Measurements from ENCODE around the gene LIN37. TPM values are rescaled to one million over a fixed set of nuclear protein-coding genes. Genes with fewer than 3 reads are reported as not detected.

LIN37 gene
- total and polyA plus RNA-seq, 2 of the 13 experiments (the other 11 are each of a cell fraction or from before 2014, with no cell fraction given), result 6.3 to 8.7 TPM

DNA sequence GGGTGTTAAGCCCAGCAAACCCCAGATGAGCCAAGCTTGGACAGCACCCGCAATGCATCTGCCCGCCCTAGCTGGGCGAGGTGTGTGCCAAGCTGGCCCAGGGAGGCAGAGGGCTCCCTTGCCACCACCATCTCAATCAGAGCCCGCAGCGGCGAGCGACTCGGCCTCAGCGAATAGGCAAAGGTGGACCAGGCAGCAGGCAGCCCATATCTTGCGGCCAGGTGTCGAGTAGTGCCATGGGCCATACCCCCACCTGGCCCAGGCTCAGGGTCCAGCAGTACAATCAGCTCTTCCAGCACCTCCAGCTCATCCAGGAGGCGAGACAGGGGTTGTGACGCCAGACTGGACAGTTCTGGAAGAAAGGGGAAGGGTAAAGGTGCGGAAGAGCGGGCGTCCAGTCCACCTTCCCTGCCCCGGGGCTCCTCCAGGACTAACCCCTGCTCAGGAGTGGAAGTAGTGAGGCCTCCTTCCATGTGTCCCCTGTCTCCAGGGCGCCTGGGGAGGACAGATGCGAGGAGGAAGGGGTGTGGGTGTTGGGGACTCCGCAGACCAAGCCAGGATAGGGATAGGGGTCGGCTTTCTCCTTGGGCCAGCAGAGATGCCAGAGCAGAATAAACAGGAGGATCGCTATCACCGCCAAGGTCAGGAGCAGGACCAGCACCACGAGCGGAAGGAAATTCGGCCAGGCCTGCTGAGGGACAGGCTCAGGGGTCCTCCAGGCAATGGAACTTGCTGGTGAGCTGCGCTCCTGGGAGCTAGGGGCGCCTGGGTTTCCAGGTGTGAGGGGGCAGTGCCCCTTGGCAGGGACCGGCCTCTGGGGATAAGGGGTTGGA is 8.9 kb upstream of the LIN37 start (continued):
- TF ChIP-seq, protein P1, sequence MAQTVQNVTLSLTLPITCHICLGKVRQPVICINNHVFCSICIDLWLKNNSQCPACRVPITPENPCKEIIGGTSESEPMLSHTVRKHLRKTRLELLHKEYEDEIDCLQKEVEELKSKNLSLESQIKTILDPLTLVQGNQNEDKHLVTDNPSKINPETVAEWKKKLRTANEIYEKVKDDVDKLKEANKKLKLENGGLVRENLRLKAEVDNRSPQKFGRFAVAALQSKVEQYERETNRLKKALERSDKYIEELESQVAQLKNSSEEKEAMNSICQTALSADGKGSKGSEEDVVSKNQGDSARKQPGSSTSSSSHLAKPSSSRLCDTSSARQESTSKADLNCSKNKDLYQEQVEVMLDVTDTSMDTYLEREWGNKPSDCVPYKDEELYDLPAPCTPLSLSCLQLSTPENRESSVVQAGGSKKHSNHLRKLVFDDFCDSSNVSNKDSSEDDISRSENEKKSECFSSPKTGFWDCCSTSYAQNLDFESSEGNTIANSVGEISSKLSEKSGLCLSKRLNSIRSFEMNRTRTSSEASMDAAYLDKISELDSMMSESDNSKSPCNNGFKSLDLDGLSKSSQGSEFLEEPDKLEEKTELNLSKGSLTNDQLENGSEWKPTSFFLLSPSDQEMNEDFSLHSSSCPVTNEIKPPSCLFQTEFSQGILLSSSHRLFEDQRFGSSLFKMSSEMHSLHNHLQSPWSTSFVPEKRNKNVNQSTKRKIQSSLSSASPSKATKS (CRISPR knock-in tag; IDR thresholded peaks at IDR 0.05), result no peak
- TF ChIP-seq FOXJ3 (CRISPR knock-in tag; IDR thresholded peaks at IDR 0.05; ENCODE audit: borderline replicate concordance) (no peak), HNF4G (IDR thresholded peaks at IDR 0.05; ENCODE audit: borderline replicate concordance, low read depth, low read length) (no peak), HNF4G (CRISPR knock-in tag; IDR thresholded peaks at IDR 0.05; ENCODE audit: borderline replicate concordance, low read depth) (no peak), ZNF17 (CRISPR knock-in tag; IDR thresholded peaks at IDR 0.05) (no peak), RBM22 (optimal IDR thresholded peaks at IDR 0.05; ENCODE audit: low read length) (peak; percentile 34), ARNT2 (CRISPR knock-in tag; IDR thresholded peaks at IDR 0.05; ENCODE audit: low read depth) (no peak), FOXA1 (IDR thresholded peaks at IDR 0.05) (no peak), FOXA1 (CRISPR knock-in tag; IDR thresholded peaks at IDR 0.05) (no peak), HNRNPL (IDR thresholded peaks at IDR 0.05; ENCODE audit: low read depth, low read length) (0 out of 2 replicates have a peak, but pooled peaks have one; percentile 46), SKI (IDR thresholded peaks at IDR 0.05; ENCODE audit: partially characterized antibody) (no peak), POLR2G (IDR thresholded peaks at IDR 0.05; ENCODE audit: low read depth, low read length) (peak; percentile 49)
- TF ChIP-seq, protein P2, sequence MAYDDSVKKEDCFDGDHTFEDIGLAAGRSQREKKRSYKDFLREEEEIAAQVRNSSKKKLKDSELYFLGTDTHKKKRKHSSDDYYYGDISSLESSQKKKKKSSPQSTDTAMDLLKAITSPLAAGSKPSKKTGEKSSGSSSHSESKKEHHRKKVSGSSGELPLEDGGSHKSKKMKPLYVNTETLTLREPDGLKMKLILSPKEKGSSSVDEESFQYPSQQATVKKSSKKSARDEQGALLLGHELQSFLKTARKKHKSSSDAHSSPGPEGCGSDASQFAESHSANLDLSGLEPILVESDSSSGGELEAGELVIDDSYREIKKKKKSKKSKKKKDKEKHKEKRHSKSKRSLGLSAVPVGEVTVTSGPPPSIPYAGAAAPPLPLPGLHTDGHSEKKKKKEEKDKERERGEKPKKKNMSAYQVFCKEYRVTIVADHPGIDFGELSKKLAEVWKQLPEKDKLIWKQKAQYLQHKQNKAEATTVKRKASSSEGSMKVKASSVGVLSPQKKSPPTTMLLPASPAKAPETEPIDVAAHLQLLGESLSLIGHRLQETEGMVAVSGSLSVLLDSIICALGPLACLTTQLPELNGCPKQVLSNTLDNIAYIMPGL (CRISPR knock-in tag; IDR thresholded peaks at IDR 0.05; ENCODE audit: borderline replicate concordance in 1 of 2, low read depth in 1 of 2), result no peak
- TF ChIP-seq, protein P3, sequence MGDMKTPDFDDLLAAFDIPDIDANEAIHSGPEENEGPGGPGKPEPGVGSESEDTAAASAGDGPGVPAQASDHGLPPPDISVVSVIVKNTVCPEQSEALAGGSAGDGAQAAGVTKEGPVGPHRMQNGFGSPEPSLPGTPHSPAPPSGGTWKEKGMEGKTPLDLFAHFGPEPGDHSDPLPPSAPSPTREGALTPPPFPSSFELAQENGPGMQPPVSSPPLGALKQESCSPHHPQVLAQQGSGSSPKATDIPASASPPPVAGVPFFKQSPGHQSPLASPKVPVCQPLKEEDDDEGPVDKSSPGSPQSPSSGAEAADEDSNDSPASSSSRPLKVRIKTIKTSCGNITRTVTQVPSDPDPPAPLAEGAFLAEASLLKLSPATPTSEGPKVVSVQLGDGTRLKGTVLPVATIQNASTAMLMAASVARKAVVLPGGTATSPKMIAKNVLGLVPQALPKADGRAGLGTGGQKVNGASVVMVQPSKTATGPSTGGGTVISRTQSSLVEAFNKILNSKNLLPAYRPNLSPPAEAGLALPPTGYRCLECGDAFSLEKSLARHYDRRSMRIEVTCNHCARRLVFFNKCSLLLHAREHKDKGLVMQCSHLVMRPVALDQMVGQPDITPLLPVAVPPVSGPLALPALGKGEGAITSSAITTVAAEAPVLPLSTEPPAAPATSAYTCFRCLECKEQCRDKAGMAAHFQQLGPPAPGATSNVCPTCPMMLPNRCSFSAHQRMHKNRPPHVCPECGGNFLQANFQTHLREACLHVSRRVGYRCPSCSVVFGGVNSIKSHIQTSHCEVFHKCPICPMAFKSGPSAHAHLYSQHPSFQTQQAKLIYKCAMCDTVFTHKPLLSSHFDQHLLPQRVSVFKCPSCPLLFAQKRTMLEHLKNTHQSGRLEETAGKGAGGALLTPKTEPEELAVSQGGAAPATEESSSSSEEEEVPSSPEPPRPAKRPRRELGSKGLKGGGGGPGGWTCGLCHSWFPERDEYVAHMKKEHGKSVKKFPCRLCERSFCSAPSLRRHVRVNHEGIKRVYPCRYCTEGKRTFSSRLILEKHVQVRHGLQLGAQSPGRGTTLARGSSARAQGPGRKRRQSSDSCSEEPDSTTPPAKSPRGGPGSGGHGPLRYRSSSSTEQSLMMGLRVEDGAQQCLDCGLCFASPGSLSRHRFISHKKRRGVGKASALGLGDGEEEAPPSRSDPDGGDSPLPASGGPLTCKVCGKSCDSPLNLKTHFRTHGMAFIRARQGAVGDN (CRISPR knock-in tag; IDR thresholded peaks at IDR 0.05), result no peak
- TF ChIP-seq, protein P4, sequence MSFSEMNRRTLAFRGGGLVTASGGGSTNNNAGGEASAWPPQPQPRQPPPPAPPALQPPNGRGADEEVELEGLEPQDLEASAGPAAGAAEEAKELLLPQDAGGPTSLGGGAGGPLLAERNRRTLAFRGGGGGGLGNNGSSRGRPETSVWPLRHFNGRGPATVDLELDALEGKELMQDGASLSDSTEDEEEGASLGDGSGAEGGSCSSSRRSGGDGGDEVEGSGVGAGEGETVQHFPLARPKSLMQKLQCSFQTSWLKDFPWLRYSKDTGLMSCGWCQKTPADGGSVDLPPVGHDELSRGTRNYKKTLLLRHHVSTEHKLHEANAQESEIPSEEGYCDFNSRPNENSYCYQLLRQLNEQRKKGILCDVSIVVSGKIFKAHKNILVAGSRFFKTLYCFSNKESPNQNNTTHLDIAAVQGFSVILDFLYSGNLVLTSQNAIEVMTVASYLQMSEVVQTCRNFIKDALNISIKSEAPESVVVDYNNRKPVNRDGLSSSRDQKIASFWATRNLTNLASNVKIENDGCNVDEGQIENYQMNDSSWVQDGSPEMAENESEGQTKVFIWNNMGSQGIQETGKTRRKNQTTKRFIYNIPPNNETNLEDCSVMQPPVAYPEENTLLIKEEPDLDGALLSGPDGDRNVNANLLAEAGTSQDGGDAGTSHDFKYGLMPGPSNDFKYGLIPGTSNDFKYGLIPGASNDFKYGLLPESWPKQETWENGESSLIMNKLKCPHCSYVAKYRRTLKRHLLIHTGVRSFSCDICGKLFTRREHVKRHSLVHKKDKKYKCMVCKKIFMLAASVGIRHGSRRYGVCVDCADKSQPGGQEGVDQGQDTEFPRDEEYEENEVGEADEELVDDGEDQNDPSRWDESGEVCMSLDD (CRISPR knock-in tag; IDR thresholded peaks at IDR 0.05; ENCODE audit: borderline replicate concordance), result no peak
- TF ChIP-seq, protein P5, sequence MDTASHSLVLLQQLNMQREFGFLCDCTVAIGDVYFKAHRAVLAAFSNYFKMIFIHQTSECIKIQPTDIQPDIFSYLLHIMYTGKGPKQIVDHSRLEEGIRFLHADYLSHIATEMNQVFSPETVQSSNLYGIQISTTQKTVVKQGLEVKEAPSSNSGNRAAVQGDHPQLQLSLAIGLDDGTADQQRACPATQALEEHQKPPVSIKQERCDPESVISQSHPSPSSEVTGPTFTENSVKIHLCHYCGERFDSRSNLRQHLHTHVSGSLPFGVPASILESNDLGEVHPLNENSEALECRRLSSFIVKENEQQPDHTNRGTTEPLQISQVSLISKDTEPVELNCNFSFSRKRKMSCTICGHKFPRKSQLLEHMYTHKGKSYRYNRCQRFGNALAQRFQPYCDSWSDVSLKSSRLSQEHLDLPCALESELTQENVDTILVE (CRISPR knock-in tag; IDR thresholded peaks at IDR 0.05), result no peak
